Esophagus squamous epithelium (tissue), 4 donors: ENCODE measurements around the gene NCKAP1.

Experiments
- POLR2A ChIP-seq, 4 donors: fragments of 450-650 bp; IDR thresholded peaks; one replicate each; pipeline ENCODE4 v1.6.1; 2017; ENCODE audit warnings: antibody characterized with exemption in 4 of 4, mild to moderate bottlenecking in 4 of 4, moderate library complexity in 3 of 4
- TF ChIP-seq, protein P1 (sequence below), 6 experiments: fragments of 450-650 bp in 4 of 6; fragments of 200-600 bp in 2 of 6; sonication (generic) in 2 of 6; IDR thresholded peaks; one replicate each; pipeline ENCODE4 v1.5.1; 2016 to 2019; ENCODE audit warnings: antibody characterized with exemption in 6 of 6, mild to moderate bottlenecking in 4 of 6, moderate library complexity in 4 of 6

DNA sequence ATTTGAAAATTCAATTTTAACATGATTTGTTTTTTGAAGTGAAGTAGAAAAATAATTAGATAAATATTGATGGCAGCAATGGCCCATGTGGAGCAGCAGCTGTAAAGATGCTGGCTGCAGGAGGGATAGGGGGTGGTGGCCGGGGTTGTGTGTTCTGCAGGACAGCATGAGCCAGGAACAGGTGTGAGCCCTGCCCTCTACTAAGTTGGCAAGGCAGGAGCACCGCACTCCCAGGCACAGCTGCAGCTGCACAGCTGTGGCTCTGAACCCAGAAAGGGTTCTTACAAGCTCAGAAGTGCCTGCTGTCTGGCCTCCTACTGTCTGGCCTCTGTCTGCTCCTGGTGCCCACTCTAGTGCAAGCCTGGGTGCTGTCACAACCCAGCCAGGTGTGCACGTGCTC lies 30.3 kb upstream of the NCKAP1 start:
- TF ChIP-seq, protein P1, sequence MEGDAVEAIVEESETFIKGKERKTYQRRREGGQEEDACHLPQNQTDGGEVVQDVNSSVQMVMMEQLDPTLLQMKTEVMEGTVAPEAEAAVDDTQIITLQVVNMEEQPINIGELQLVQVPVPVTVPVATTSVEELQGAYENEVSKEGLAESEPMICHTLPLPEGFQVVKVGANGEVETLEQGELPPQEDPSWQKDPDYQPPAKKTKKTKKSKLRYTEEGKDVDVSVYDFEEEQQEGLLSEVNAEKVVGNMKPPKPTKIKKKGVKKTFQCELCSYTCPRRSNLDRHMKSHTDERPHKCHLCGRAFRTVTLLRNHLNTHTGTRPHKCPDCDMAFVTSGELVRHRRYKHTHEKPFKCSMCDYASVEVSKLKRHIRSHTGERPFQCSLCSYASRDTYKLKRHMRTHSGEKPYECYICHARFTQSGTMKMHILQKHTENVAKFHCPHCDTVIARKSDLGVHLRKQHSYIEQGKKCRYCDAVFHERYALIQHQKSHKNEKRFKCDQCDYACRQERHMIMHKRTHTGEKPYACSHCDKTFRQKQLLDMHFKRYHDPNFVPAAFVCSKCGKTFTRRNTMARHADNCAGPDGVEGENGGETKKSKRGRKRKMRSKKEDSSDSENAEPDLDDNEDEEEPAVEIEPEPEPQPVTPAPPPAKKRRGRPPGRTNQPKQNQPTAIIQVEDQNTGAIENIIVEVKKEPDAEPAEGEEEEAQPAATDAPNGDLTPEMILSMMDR (IDR thresholded peaks at IDR 0.05): no peak
- TF ChIP-seq POLR2A (IDR thresholded peaks at IDR 0.05): no peak
